ENCODE results near the gene LHFPL2. TPM values are rescaled to one million over a fixed set of nuclear protein-coding genes. Genes with fewer than 3 reads are reported as not detected.

LHFPL2 gene
- total RNA-seq, 1 experiment from 2014 or later = 49.7 TPM

GRCh38 chr5:78547731-78548615 is 100.6 kb downstream of the LHFPL2 start:
- ChIA-PET POLR2A (no interaction called here), CTCF (interaction anchor here (0.9 kb wide), 1 partner anchor 19 kb away, joined by 3 read pairs; no protein-coding TSS in a partner anchor)
- no TSS peak for BruUV-seq (replicated peaks)
- no peak overlapping the region for H3K4me3 Mint-ChIP-seq (ENCODE audit: unreplicated experiment)
- no peak overlapping the region for H3K27ac Mint-ChIP-seq (ENCODE audit: unreplicated experiment)
- no peak for TF ChIP-seq CTCF (IDR thresholded peaks at IDR 0.05; ENCODE audit: insufficient read depth in 1 of 2, low read depth in 1 of 2, low read length in 1 of 2, severe bottlenecking in 1 of 2, unreplicated experiment in 1 of 2)
- Histone ChIP-seq H3K4me1 (no peaks in the 10 kb centered on the region), H3K27me3 (replicated peaks; ENCODE audit: control insufficient read depth, insufficient read depth, low read length) (no peaks in the 10 kb centered on the region), H3K9me3 (no peaks in the 10 kb centered on the region), H3K4me3 (ENCODE audit: low read depth, low read length) (no peak overlapping the region), H3K36me3 (ENCODE audit: control insufficient read depth, insufficient read depth, low read length) (peaks cover 3% of the 10 kb centered on the region)
- intact Hi-C loops (cut with micrococcal nuclease; ENCODE audit: unreplicated experiment) = no loop called here
- H3K4me1 Mint-ChIP-seq (ENCODE audit: low read depth, unreplicated experiment) = no peaks in the 10 kb centered on the region
- DNase-seq = no peak
- peaks cover 10% of the 10 kb centered on the region for H3K9me3 Mint-ChIP-seq (ENCODE audit: unreplicated experiment)
- H3K27me3 Mint-ChIP-seq (ENCODE audit: insufficient read depth, unreplicated experiment) = no peaks in the 10 kb centered on the region
- peaks cover 55% of the 10 kb centered on the region for H3K36me3 Mint-ChIP-seq (ENCODE audit: insufficient read depth, unreplicated experiment)

GRCh38 chr5:78547183-78547582 is 101.4 kb downstream of the LHFPL2 start:
- no peaks in the 10 kb centered on the region for H3K4me1 ChIP-seq
- intact Hi-C loops (cut with micrococcal nuclease; ENCODE audit: unreplicated experiment) = no loop called here
- no peak overlapping the region for H3K27ac Mint-ChIP-seq (ENCODE audit: unreplicated experiment)
- TF ChIP-seq CTCF (IDR thresholded peaks at IDR 0.05; ENCODE audit: insufficient read depth in 1 of 2, low read depth in 1 of 2, low read length in 1 of 2, severe bottlenecking in 1 of 2, unreplicated experiment in 1 of 2) = no peak
- H3K9me3 ChIP-seq = no peaks in the 10 kb centered on the region
- H3K27me3 Mint-ChIP-seq (ENCODE audit: insufficient read depth, unreplicated experiment) = no peaks in the 10 kb centered on the region
- ChIA-PET CTCF (no interaction called here), POLR2A (no interaction called here)
- H3K9me3 Mint-ChIP-seq (ENCODE audit: unreplicated experiment) = peaks cover 10% of the 10 kb centered on the region
- peaks cover 3% of the 10 kb centered on the region for H3K36me3 ChIP-seq (ENCODE audit: control insufficient read depth, insufficient read depth, low read length)
- DNase-seq = no peak
- no TSS peak for BruUV-seq (replicated peaks)
- peaks cover 55% of the 10 kb centered on the region for H3K36me3 Mint-ChIP-seq (ENCODE audit: insufficient read depth, unreplicated experiment)
- H3K4me3 Mint-ChIP-seq (ENCODE audit: unreplicated experiment) = no peak overlapping the region
- H3K4me3 ChIP-seq (ENCODE audit: low read depth, low read length) = no peak overlapping the region
- no peaks in the 10 kb centered on the region for H3K4me1 Mint-ChIP-seq (ENCODE audit: low read depth, unreplicated experiment)
- no peaks in the 10 kb centered on the region for H3K27me3 ChIP-seq (replicated peaks; ENCODE audit: control insufficient read depth, insufficient read depth, low read length)

- H3K27me3 Mint-ChIP-seq (ENCODE audit: insufficient read depth, unreplicated experiment) = no peaks in the 10 kb centered on the region
These were observed 102.1 kb downstream of the LHFPL2 start for GRCh38 chr5:78546276-78546996.

More at GRCh38 chr5:78546276-78546996, 102.1 kb downstream of the LHFPL2 start:
- Mint-ChIP-seq H3K4me1 (ENCODE audit: low read depth, unreplicated experiment) (no peaks in the 10 kb centered on the region), H3K36me3 (ENCODE audit: insufficient read depth, unreplicated experiment) (peaks cover 51% of the 10 kb centered on the region), H3K4me3 (ENCODE audit: unreplicated experiment) (no peak overlapping the region), H3K9me3 (ENCODE audit: unreplicated experiment) (peaks cover 10% of the 10 kb centered on the region), H3K27ac (ENCODE audit: unreplicated experiment) (no peak overlapping the region)
- Histone ChIP-seq H3K9me3 (no peaks in the 10 kb centered on the region), H3K27me3 (replicated peaks; ENCODE audit: control insufficient read depth, insufficient read depth, low read length) (no peaks in the 10 kb centered on the region), H3K4me1 (no peaks in the 10 kb centered on the region), H3K4me3 (ENCODE audit: low read depth, low read length) (no peak overlapping the region), H3K36me3 (ENCODE audit: control insufficient read depth, insufficient read depth, low read length) (peaks cover 3% of the 10 kb centered on the region)
- no peak for DNase-seq
- ChIA-PET CTCF (interaction anchor here (0.5 kb wide), 1 partner anchor 238 kb away, joined by 3 read pairs; no protein-coding TSS in a partner anchor), POLR2A (no interaction called here)
- no peak for TF ChIP-seq CTCF (IDR thresholded peaks at IDR 0.05; ENCODE audit: insufficient read depth in 1 of 2, low read depth in 1 of 2, low read length in 1 of 2, severe bottlenecking in 1 of 2, unreplicated experiment in 1 of 2)
- intact Hi-C loops (cut with micrococcal nuclease; ENCODE audit: unreplicated experiment) = no loop called here
- BruUV-seq (replicated peaks) = no TSS peak

All from Caco-2 (cell line).